HepG2 (cell line): ENCODE measurements around the gene PRKN.

Source experiments
- MYC ChIP-seq: sonication (generic); formaldehyde crosslinking; IDR thresholded peaks from 2 replicates; pipeline ENCODE4 v1.9.0; 2021; ENCODE audit warnings: missing genetic modification reagents, borderline replicate concordance
- SIN3A ChIP-seq: IDR thresholded peaks from 2 replicates; pipeline ENCODE4 v1.6.1; 2011; ENCODE audit warnings: low read depth, mild to moderate bottlenecking, control low read depth, low read length, borderline replicate concordance
- TF ChIP-seq, protein P1 (sequence below): sonication (generic); formaldehyde crosslinking; IDR thresholded peaks from 2 replicates; pipeline ENCODE4 v1.5.0; 2020; ENCODE audit warnings: mild to moderate bottlenecking, missing genetic modification reagents, moderate library complexity

DNA sequence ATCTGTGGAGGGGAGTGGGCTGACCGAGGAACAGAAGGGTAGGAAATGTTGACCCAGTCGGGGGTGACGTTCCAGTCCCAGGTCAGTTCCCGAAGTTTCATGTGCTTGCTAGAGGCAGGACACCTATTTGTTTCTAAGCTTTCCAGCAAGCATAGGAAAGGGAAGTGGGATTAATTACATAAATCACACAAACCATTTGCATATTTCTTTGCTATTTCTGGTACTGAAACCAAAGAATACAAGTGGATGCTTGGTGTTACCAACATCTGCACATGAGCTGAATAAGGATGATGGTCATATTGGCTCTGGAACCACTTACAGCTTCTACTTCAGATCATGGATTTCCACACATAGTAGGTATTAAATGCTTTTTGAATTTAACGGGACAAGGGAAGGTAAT, 546.5 kb downstream of the PRKN start:
- TF ChIP-seq, protein P1, sequence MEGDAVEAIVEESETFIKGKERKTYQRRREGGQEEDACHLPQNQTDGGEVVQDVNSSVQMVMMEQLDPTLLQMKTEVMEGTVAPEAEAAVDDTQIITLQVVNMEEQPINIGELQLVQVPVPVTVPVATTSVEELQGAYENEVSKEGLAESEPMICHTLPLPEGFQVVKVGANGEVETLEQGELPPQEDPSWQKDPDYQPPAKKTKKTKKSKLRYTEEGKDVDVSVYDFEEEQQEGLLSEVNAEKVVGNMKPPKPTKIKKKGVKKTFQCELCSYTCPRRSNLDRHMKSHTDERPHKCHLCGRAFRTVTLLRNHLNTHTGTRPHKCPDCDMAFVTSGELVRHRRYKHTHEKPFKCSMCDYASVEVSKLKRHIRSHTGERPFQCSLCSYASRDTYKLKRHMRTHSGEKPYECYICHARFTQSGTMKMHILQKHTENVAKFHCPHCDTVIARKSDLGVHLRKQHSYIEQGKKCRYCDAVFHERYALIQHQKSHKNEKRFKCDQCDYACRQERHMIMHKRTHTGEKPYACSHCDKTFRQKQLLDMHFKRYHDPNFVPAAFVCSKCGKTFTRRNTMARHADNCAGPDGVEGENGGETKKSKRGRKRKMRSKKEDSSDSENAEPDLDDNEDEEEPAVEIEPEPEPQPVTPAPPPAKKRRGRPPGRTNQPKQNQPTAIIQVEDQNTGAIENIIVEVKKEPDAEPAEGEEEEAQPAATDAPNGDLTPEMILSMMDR (CRISPR knock-in tag) = no peak
- TF ChIP-seq SIN3A (no peak), MYC (CRISPR knock-in tag) (no peak)
